H1 (cell line): ENCODE results near the gene ATG9B.

Experiments used
- ASH2L ChIP-seq: fragments of 200-600, 300-600 bp; sonication (generic); IDR thresholded peaks from one replicate; pipeline ENCODE4 v1.7.1; 2017; ENCODE audit warnings: low read length
- BRCA1 ChIP-seq: IDR thresholded peaks from 2 replicates; pipeline ENCODE4 v1.6.1; 2012; ENCODE audit warnings: low read depth, low read length, improper control_type of control experiment
- EP300 ChIP-seq, 2 experiments: IDR thresholded peaks; 1 replicate in 1 of 2; 2 replicates in 1 of 2; pipeline ENCODE4 v1.6.1; 2011 to 2012; ENCODE audit warnings: low read depth in 2 of 2, low read length in 2 of 2, mild to moderate bottlenecking in 2 of 2, borderline replicate concordance in 1 of 2, inconsistent platforms in 1 of 2, moderate library complexity in 1 of 2
- EZH2 ChIP-seq: fragments of 200-600 bp; sonication (generic); IDR thresholded peaks from 2 replicates; pipeline ENCODE4 v1.7.1; 2012; ENCODE audit warnings: low read depth, mild to moderate bottlenecking, moderate library complexity, low read length, inconsistent platforms; ENCODE audit not compliant: severe bottlenecking
- NRF1 ChIP-seq: IDR thresholded peaks from 2 replicates; pipeline ENCODE4 v1.6.1; 2011; ENCODE audit warnings: mild to moderate bottlenecking, low read depth, low read length, improper control_type of control experiment
- POLR2A ChIP-seq, 2 experiments: IDR thresholded peaks; 1 replicate in 1 of 2; 2 replicates in 1 of 2; pipeline ENCODE4 v1.6.1; 2011; ENCODE audit warnings: low read depth in 2 of 2, low read length in 2 of 2, mild to moderate bottlenecking in 2 of 2; ENCODE audit errors: control extremely low read depth in 1 of 2
- RXRA ChIP-seq: IDR thresholded peaks from 2 replicates; pipeline ENCODE4 v1.6.1; 2011; ENCODE audit warnings: low read depth, mild to moderate bottlenecking, low read length, moderate library complexity; ENCODE audit not compliant: insufficient read depth
- ZNF274 ChIP-seq: IDR thresholded peaks from 2 replicates; pipeline ENCODE4 v1.7.0; 2012; ENCODE audit warnings: low read length, borderline replicate concordance; ENCODE audit errors: extremely low read depth
- TF ChIP-seq, protein P1 (sequence below): IDR thresholded peaks from 2 replicates; pipeline ENCODE4 v1.6.1; 2012; ENCODE audit warnings: inconsistent platforms
- TF ChIP-seq, protein P2 (sequence below): IDR thresholded peaks from 2 replicates; pipeline ENCODE4 v1.6.1; 2011; ENCODE audit warnings: low read length, improper control_type of control experiment
- TF ChIP-seq, protein P3 (sequence below), 3 experiments: IDR thresholded peaks; 1 replicate in 2 of 3; 2 replicates in 1 of 3; pipeline versions ENCODE4 v1.5.1 to v1.6.1; 2011; ENCODE audit warnings: low read length in 3 of 3, mild to moderate bottlenecking in 3 of 3, inconsistent platforms in 2 of 3, low read depth in 1 of 3, moderate library complexity in 1 of 3; ENCODE audit not compliant: insufficient read depth in 1 of 3; ENCODE audit errors: control extremely low read depth in 1 of 3

DNA sequence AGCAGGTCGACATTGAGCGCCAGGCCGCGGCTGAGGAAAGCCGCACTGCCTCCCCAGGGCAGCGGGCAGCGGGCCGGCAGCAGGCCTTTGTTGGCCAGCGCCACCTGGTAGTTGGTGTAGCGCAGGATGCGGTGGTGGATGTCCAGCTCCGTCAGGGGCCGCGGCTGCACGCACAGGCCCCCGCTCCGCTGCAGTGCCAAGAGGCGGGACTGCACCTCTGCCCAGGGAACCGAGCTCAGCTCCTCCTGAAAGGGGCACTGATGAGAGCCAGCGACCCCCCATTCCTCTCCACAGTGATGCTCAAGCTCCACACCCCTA, 5.2 kb downstream of the ATG9B start:
- TF ChIP-seq EZH2 (no peak), RXRA (no peak), EP300 (IDR thresholded peaks at IDR 0.05; ENCODE audit: borderline replicate concordance in 1 of 2, low read depth in 2 of 2, low read length in 2 of 2) (no peak), POLR2A (IDR thresholded peaks at IDR 0.05; ENCODE audit: control extremely low read depth in 1 of 2, low read depth in 2 of 2, low read length in 2 of 2) (no peak), NRF1 (no peak), BRCA1 (no peak), ASH2L (no peak), ZNF274 (no peak)
- TF ChIP-seq, protein P1, sequence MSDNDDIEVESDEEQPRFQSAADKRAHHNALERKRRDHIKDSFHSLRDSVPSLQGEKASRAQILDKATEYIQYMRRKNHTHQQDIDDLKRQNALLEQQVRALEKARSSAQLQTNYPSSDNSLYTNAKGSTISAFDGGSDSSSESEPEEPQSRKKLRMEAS = no peak
- TF ChIP-seq, protein P2, sequence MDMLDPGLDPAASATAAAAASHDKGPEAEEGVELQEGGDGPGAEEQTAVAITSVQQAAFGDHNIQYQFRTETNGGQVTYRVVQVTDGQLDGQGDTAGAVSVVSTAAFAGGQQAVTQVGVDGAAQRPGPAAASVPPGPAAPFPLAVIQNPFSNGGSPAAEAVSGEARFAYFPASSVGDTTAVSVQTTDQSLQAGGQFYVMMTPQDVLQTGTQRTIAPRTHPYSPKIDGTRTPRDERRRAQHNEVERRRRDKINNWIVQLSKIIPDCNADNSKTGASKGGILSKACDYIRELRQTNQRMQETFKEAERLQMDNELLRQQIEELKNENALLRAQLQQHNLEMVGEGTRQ = no peak
- TF ChIP-seq, protein P3, sequence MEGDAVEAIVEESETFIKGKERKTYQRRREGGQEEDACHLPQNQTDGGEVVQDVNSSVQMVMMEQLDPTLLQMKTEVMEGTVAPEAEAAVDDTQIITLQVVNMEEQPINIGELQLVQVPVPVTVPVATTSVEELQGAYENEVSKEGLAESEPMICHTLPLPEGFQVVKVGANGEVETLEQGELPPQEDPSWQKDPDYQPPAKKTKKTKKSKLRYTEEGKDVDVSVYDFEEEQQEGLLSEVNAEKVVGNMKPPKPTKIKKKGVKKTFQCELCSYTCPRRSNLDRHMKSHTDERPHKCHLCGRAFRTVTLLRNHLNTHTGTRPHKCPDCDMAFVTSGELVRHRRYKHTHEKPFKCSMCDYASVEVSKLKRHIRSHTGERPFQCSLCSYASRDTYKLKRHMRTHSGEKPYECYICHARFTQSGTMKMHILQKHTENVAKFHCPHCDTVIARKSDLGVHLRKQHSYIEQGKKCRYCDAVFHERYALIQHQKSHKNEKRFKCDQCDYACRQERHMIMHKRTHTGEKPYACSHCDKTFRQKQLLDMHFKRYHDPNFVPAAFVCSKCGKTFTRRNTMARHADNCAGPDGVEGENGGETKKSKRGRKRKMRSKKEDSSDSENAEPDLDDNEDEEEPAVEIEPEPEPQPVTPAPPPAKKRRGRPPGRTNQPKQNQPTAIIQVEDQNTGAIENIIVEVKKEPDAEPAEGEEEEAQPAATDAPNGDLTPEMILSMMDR (IDR thresholded peaks at IDR 0.05; ENCODE audit: control extremely low read depth in 1 of 3, insufficient read depth in 1 of 3, low read depth in 1 of 3, low read length in 3 of 3) = no peak
